Activated gamma-delta T cell (primary cell): ENCODE measurements around the gene CAND2.
"Not testable (repeated sequence)": the region's sequence is repeated elsewhere in the genome, so short reads cannot be mapped to it uniquely, and the experiment has no call there.

ENCODE experiments used
- DNase-seq: peaks from one replicate; lab custom pipeline; 2025; lab: John Stamatoyannopoulos, UW

Gene CAND2

GRCh38 chr3:12830785-12831156 is 34.3 kb downstream of the CAND2 start:
- DNase-seq: no peak

GRCh38 chr3:12831301-12831866 is 34.9 kb downstream of the CAND2 start:
- DNase-seq: no peak

- DNase-seq: no peak
Measured at GRCh38 chr3:12832350-12833221, 36.1 kb downstream of the CAND2 start.

- DNase-seq: no peak
Measured at GRCh38 chr3:12833222-12834161, 37.0 kb downstream of the CAND2 start.

- no peak for DNase-seq
Measured at GRCh38 chr3:12835052-12835665, 38.7 kb downstream of the CAND2 start.

GRCh38 chr3:12837295-12837986 is 41.0 kb downstream of the CAND2 start:
- DNase-seq: no peak

GRCh38 chr3:12838179-12838965 is 41.9 kb downstream of the CAND2 start:
- DNase-seq: no peak

- DNase-seq: no peak
Measured at GRCh38 chr3:12839156-12839946, 42.9 kb downstream of the CAND2 start.

- DNase-seq: not testable (repeated sequence)
Measured at GRCh38 chr3:12840148-12840547, 43.7 kb downstream of the CAND2 start.

- no peak for DNase-seq
Measured at GRCh38 chr3:12840591-12841148, 44.2 kb downstream of the CAND2 start.

- peak; percentile 48 for DNase-seq
Measured at GRCh38 chr3:12841149-12841969, 44.9 kb downstream of the CAND2 start, which contains the start of gene RPL32. RPL32 (minus strand) TSS chr3:12841565; CDS start chr3:12840237, 1,328 bp downstream.

GRCh38 chr3:12841970-12842328 is 45.5 kb downstream of the CAND2 start:
- no peak for DNase-seq

GRCh38 chr3:12842469-12842868 is 46.0 kb downstream of the CAND2 start:
- DNase-seq: no peak

GRCh38 chr3:12845811-12846210 is 49.3 kb downstream of the CAND2 start:
- no peak for DNase-seq

GRCh38 chr3:12852201-12852600 is 55.7 kb downstream of the CAND2 start:
- no peak for DNase-seq

GRCh38 chr3:12853847-12854246 is 57.4 kb downstream of the CAND2 start:
- not testable (repeated sequence) for DNase-seq

- no peak for DNase-seq
Measured at GRCh38 chr3:12854565-12854964, 58.1 kb downstream of the CAND2 start.

- no peak for DNase-seq
Measured at GRCh38 chr3:12856626-12857025, 60.1 kb downstream of the CAND2 start.
